ENCODE data around the gene SELENOO.

SELENOO gene

GRCh38 chr22:50236731-50237409 lies 36.1 kb downstream of the SELENOO start:
- no peak for DNase-seq (ENCODE audit: low read depth)

- DNase-seq (ENCODE audit: low read depth): no peak
These were observed 37.9 kb downstream of the SELENOO start for GRCh38 chr22:50238755-50239154.

- DNase-seq (ENCODE audit: low read depth): no peak
These were observed 41.7 kb downstream of the SELENOO start for GRCh38 chr22:50242406-50242949.

DNA sequence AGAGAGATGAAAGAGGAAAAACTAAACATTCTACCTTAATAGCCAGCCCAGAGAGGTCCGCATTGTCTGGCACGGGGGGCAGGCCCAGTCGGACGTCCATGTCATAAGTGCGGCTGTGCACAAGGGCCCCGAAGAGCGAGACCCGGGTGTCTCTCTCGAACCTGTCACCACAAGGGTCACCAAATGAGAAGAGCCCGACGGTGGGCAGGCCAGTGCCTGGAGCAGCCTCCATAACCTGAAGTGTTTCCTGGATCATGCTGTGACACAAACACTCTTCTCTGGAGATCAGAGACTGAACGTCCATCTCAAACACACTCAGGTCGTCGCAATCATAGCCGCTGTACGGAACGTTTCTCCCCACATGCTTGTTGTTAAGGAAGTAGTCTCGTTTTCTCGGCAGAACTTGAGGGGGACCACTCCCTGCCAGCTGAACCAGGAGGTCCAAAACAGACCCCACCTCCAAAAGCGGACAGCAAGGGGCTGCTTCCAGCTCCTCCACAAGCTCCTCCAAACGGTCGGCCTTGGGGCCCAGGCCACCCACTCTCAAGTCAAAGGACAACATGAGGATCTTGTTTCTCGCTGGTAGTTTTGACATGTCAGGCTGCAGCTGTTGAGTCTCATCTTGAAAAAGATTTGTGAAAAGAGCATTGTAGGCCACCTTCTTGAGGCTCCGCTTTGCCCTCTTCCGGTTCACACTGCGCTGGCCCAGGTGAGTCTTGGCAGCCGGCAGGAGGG lies 43.0 kb downstream of the SELENOO start:
- no peak for DNase-seq (ENCODE audit: low read depth)

GRCh38 chr22:50244420-50245213 lies 43.8 kb downstream of the SELENOO start, which contains the start of gene TUBGCP6:
Gene TUBGCP6 (minus strand): TSS chr22:50245023. CDS start chr22:50244459, 564 bp downstream.
- DNase-seq (ENCODE audit: low read depth): peak; percentile 92

DNA sequence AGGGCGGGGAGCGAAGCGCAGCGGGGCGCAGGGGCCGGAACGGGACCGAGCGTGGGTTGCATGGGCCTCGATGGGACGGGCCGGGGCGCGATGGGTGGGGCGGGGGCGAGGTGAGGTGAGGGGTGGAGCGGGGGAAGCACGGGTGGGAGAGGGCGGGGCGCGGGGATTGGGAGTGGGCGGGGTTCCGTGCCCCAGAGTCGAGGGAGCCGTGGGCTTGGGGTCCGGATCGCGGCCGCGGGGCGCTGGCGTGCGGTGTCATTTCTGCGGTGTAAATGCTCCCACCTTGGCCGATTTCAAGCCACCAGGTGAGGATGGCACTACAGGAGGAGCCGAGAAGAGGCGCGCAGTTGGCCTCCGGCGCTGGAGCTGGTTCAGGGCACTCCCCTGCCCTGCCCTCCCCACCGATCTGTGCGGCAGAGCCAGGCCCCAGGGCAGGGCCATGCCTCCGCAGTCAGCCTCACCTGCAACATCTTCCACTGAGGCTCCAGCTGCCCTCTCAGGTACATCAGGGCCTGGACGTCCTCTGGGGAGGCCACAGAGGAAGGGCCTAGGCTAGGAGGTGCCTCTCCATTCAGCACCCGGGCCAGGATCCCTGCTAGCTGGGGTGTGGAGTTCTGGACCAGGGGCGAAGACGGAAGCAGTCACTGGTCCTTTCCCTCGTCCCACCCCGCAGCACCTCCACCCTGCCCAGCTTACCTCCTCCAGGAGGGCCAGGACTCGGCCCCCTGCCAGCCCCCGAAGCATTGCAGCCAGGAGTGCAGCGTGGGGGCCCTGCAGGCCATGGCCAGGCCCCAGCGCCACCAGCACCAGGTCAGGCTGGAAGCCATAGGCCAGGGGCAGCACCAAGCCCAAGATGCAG lies 44.6 kb downstream of the SELENOO start:
- DNase-seq (ENCODE audit: low read depth): no peak

DNA sequence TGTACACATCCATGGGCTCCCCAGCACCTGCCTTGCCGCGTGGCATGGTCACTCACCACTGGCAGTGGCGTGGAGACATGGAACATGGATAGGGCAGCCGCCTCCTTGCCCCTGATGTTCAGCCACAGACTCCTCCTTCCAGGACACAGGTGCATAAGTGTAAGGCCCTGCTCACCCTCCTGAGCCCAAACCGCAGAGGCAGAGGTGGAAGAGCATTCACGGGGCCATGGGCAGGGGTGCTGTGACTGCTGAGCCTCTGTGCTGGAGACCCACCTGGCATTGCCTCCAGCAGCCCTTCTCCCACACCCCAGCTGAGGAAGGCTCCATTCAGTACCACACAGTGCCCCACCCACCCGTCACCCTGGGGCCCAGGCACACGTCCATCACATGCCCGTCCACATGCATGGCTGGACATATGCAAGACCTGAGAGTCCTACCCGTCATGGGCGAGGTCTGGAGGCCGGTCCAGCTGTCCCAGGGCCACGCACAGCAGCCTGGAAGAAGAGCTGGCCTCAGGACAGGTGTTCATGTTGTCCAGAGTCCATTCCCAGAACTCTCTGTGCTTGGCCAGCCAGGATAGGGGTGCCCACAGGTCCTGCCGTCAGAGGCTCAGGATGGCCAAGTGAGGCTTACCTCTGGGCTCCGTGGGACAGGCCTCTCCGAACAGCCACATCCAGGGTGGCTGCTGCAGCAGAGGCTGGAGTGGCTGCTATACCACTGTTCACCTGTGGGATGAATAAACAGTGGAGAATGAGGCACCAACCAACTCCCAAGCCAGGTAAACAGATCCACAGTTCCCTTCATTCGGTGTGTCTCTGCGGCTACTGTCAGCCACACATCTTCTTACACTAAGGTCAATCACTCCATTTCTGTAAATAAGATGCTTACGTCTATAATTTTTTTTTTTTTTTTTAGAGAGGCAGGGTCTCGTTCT lies 45.7 kb downstream of the SELENOO start:
- no peak for DNase-seq (ENCODE audit: low read depth)

- peak; percentile 29 for DNase-seq (ENCODE audit: low read depth)
These were observed 46.9 kb downstream of the SELENOO start for GRCh38 chr22:50247748-50248147.

DNA sequence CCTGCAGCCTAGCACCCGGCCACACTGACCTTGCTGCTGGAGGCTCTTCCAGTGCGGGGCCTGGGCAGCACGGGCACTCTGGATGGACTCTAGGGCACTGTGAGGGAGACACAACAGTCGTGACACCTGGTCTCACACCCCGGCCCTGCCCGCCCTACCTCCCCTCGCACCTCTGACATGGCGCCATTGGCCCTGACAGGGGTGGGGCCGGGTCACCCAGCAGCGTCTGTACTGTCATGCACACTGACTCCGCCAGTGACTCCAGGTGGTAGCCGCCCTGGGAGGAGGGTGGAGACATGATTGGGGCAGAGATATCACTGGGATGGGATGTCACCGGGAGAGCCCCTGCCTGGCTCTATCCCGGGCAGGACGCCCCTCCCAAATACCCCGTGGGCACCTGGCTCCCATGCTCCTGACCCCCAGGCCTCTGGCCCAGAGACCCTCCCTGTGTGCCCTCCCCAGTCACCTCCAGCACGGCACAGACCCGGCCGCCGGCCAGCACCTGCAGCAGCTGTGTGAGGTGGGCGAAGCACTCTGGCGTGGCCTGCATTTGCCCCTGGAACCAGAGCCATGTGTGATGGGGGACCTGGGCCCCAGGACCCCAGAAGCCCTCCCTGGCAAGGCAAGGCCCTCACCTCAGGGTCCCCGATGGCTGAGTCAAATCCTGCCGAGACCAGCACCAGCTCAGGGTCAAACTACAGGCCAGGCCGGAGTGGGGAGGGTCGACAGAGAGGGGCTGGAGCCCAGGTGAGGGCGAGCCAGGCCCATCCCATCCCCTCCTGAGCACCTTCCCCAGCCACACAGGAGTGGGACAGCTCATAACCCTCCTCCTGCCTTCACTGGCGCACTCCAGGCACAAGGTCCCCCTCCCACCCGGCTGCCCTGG lies 47.6 kb downstream of the SELENOO start:
- DNase-seq (ENCODE audit: low read depth): no peak

DNA sequence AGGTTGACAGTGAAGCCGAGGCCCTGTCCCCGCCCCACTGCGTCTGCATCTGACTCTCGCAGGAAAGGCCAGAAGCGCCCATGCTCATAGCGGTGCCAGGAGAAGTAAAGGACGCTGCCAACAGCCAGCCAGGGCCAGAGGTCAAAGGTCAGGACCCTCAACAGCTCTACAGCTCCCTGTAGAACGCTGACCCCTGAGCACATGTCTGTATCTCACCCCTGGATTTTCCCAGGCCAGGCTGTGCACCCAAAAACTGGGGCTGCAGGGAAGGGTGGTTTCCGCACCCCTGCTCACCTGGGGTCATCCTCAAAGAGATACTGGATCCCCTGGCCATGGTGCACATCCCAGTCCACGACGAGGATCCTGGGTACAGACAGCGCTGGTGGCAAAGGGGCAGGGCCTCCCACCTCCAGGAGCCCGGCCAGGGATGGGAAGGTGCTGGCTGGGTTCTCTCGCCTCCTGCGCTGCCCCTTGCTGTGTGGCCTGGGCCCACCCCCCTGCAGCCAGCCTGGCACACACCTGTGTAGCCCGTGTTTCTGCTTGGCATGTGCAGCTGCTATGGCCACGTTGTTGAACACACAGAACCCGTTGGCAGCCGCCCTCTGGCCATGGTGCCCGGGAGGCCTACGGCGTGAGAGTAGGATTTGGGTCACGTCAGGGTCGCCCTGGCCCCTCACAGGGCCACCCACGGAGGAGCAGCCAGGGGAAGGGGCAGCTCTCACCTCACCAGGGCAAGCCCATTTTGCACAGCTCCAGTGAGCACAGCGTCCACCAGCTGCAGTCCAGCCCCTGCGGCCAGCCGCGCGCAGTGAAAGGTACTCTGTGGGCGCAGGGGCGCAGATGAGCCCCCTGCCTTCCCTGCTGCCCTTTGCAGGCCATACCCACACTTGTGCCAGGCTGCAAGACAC lies 48.8 kb downstream of the SELENOO start:
- DNase-seq (ENCODE audit: low read depth): no peak

- no peak for DNase-seq (ENCODE audit: low read depth)
These were observed 49.4 kb downstream of the SELENOO start for GRCh38 chr22:50250249-50250554.

- peak; percentile 76 for DNase-seq (ENCODE audit: low read depth)
These were observed 50.0 kb downstream of the SELENOO start, which contains the start of gene HDAC10 for GRCh38 chr22:50250555-50251476. Gene HDAC10 (minus strand): TSS chr22:50251265. CDS start chr22:50251032, 233 bp downstream.

DNA sequence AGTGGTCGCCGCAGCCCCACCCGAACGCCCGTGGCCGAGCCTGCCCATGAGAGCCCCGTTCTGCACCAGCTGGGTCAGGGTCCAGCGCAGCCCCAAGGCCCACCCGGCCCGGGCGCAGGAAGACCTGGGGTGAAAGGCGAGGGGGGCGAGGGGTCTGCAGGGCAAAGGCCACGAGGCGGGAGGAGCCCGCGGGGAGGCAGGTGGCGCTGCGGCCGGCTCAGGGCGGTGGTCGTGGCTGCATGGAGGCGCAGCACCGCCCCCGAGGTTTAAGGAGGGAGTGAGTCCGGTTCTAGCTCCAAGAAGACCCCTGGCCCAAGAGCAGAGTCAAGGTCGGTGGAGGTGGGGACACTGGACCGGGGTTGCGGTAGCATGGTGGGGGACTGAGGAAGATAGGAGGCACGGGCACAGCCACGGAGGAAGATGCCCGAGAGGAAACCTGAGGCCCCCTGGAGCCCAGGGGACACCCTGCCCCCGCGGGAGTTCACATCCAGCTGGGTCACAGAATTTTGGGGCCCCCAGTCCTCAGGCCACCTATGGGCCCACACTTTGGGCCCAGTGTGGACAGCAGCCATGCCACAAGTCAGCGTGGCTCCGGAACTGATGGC lies 50.8 kb downstream of the SELENOO start:
- DNase-seq (ENCODE audit: low read depth): no peak

DNA sequence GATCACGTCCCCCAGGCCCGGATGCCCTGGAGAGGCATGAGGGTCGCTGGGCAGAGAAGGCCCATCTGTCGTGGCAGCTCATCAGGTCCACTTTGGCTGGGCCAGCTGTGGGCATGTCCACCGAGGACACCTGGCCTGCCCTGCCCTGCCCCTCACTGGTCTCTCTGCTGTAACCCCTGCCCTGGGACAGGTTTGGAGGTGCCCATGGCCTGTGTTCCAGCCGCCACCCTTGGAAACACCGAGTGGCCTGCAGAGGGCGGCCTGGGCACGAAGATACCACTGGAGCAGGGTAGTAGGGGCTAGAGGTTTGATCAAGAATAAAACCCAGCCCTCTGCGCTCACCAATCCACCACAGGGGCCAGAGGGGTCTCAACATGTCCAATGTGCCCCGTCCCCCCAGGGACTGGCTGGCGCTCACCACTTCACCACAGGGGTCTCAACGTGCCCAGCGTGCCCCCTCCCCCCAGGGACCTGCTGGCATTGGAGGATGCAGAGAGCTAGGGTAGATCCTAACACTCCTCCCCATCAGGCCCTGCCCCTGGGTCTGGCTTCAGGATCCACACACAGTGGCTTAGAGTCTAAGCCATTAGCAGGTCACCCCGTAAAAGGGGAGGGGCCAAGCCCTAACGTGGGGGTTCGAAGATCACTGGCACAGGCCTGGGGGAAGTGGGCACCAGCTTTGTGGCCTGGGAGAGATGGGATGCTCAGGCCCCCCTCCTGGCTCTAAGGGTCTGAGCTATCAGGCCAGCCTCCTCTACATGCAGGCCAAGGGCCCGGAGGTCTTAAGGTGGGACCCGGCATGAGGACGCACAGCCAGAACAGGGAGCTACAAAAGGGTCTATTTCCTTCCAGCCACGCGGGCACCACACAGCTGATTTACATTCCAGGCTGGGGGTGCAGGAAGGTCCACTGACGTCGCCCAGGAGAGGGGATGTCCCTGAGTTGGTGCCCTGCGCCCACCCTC lies 51.6 kb downstream of the SELENOO start:
- DNase-seq (ENCODE audit: low read depth): peak; percentile 58
